Measurements from ENCODE around the gene UGT1A9. TPM values are rescaled to one million over a fixed set of nuclear protein-coding genes. Genes with fewer than 3 reads are reported as not detected.

Gene UGT1A9
- total and polyA plus RNA-seq, 2 donors (not counting 1 experiment from before 2014, with no cell fraction given), result not detected

DNA sequence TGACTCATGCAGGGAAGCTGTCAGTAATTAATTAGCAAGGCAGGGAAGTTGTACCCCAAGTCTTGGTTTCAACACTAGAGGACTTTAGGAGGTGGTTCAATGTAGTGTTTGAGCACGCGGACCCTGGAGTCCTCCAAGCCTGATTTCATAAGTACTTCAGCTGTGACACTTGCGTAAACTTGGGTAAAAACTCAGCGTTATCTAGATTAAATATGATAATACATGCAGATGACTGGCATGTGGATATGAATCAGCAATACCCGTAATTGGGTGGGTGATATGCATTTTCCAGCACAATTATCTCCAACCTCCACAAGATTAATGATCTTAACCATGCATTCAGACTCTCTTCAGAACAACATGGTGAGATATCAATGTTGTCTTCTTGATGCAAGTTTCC, 15.2 kb downstream of the UGT1A9 start:
- Histone ChIP-seq H2AFZ (ENCODE audit: low read length) (no peak overlapping the region), H3K9ac (ENCODE audit: insufficient read depth, low read length) (no peak overlapping the region), H3K27me3 (ENCODE audit: control insufficient read depth, insufficient read depth, low read length) (no peaks in the 10 kb centered on the region), H4K20me1 (ENCODE audit: control insufficient read depth, extremely low read depth, insufficient read depth, low read length) (no peaks in the 10 kb centered on the region), H3K4me3 (replicated peaks in 1 of 4; ENCODE audit: control extremely low read depth in 1 of 4, insufficient read depth in 1 of 4, low read depth in 3 of 4, low read length in 4 of 4) (no peak overlapping the region), H3K4me1 (ENCODE audit: control insufficient read depth, extremely low read depth, insufficient read depth, low read length) (no peaks in the 10 kb centered on the region), H3K27ac (ENCODE audit: insufficient read depth, low read length) (no peak overlapping the region), H3K36me3 (ENCODE audit: control insufficient read depth, insufficient read depth, low read length) (no peaks in the 10 kb centered on the region), H3K4me2 (ENCODE audit: extremely low read depth, insufficient read depth, low read length) (no peak overlapping the region), H3K79me2 (ENCODE audit: control insufficient read depth, insufficient read depth, low read length) (no peaks in the 10 kb centered on the region), H3K9me3 (ENCODE audit: control insufficient read depth, insufficient read depth, low read depth, low read length) (no peaks in the 10 kb centered on the region)
- TF ChIP-seq, protein P1, sequence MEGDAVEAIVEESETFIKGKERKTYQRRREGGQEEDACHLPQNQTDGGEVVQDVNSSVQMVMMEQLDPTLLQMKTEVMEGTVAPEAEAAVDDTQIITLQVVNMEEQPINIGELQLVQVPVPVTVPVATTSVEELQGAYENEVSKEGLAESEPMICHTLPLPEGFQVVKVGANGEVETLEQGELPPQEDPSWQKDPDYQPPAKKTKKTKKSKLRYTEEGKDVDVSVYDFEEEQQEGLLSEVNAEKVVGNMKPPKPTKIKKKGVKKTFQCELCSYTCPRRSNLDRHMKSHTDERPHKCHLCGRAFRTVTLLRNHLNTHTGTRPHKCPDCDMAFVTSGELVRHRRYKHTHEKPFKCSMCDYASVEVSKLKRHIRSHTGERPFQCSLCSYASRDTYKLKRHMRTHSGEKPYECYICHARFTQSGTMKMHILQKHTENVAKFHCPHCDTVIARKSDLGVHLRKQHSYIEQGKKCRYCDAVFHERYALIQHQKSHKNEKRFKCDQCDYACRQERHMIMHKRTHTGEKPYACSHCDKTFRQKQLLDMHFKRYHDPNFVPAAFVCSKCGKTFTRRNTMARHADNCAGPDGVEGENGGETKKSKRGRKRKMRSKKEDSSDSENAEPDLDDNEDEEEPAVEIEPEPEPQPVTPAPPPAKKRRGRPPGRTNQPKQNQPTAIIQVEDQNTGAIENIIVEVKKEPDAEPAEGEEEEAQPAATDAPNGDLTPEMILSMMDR (conservative IDR thresholded peaks at IDR 0.05 in 1 of 2, IDR thresholded peaks at IDR 0.05 in 1 of 2; ENCODE audit: low read depth in 1 of 2, low read length in 2 of 2), result no peak
- no peak for TF ChIP-seq EZH2 (IDR thresholded peaks at IDR 0.05; ENCODE audit: low read length, missing control alignments)
- peak in 1 of 2 donors; percentile 42 for DNase-seq (ENCODE audit: low read depth in 2 of 2)

DNA sequence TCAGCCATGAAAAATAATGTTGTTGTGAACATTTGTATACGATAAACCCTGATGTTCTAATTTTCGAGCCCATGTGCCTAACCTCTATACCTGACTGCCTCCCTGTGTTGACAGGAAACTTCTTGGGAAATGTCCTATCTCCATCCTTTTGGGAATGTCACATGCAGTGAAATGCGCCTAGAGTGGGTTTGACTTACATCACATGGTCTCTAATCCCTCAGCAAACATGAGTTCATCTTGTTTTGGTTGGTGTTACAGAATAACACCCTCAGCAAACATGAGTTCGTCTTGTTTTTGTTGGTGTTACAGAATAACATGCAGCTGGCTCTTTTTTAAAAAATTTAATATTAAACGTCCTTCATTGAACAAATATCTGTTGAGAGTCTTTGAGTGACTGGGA, 16.6 kb downstream of the UGT1A9 start:
- H3K4me1 ChIP-seq (ENCODE audit: control insufficient read depth, extremely low read depth, insufficient read depth, low read length), result no peaks in the 10 kb centered on the region

DNA sequence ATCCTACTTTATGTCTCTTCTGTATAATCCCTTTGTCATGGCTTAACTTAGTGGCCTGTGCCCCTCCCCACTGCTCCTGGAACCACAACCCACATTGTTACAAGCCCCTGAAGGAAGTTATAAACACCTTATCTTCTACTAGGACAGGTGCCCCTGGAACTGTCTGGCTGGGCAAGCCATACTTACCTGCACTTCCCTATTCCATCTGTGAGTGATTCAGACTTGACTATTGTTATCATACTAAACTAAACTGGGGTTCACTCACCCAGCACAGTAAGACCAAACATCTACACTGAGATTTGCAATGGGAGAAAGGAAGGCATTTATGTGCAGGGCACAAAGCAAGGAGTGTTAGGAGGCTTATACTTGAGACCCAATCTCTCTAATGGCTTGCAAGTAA, 17.3 kb downstream of the UGT1A9 start:
- no peak overlapping the region for H3K4me3 ChIP-seq (replicated peaks in 1 of 4; ENCODE audit: control extremely low read depth in 1 of 4, insufficient read depth in 1 of 4, low read depth in 3 of 4, low read length in 4 of 4)
- H3K27me3 ChIP-seq (ENCODE audit: control insufficient read depth, insufficient read depth, low read length), result no peaks in the 10 kb centered on the region
- no peaks in the 10 kb centered on the region for H4K20me1 ChIP-seq (ENCODE audit: control insufficient read depth, extremely low read depth, insufficient read depth, low read length)
- no peak overlapping the region for H3K4me2 ChIP-seq (ENCODE audit: extremely low read depth, insufficient read depth, low read length)
- no peak overlapping the region for H3K27ac ChIP-seq (ENCODE audit: insufficient read depth, low read length)
- no peak for DNase-seq (ENCODE audit: low read depth in 2 of 2)
- H3K36me3 ChIP-seq (ENCODE audit: control insufficient read depth, insufficient read depth, low read length), result no peaks in the 10 kb centered on the region
- H3K79me2 ChIP-seq (ENCODE audit: control insufficient read depth, insufficient read depth, low read length), result no peaks in the 10 kb centered on the region
- H3K9me3 ChIP-seq (ENCODE audit: control insufficient read depth, insufficient read depth, low read depth, low read length), result no peaks in the 10 kb centered on the region
- no peak overlapping the region for H2AFZ ChIP-seq (ENCODE audit: low read length)
- TF ChIP-seq, protein P1 (conservative IDR thresholded peaks at IDR 0.05 in 1 of 2, IDR thresholded peaks at IDR 0.05 in 1 of 2; ENCODE audit: low read depth in 1 of 2, low read length in 2 of 2), result no peak
- no peak for TF ChIP-seq EZH2 (IDR thresholded peaks at IDR 0.05; ENCODE audit: low read length, missing control alignments)
- no peaks in the 10 kb centered on the region for H3K4me1 ChIP-seq (ENCODE audit: control insufficient read depth, extremely low read depth, insufficient read depth, low read length)
- no peak overlapping the region for H3K9ac ChIP-seq (ENCODE audit: insufficient read depth, low read length)

More for the DNA sequence above, 16.6 kb downstream of the UGT1A9 start:
- H3K4me3 ChIP-seq (replicated peaks in 1 of 4; ENCODE audit: control extremely low read depth in 1 of 4, insufficient read depth in 1 of 4, low read depth in 3 of 4, low read length in 4 of 4), result no peak overlapping the region
- no peak for TF ChIP-seq EZH2 (IDR thresholded peaks at IDR 0.05; ENCODE audit: low read length, missing control alignments)
- TF ChIP-seq, protein P1 (conservative IDR thresholded peaks at IDR 0.05 in 1 of 2, IDR thresholded peaks at IDR 0.05 in 1 of 2; ENCODE audit: low read depth in 1 of 2, low read length in 2 of 2), result no peak
- H3K27ac ChIP-seq (ENCODE audit: insufficient read depth, low read length), result no peak overlapping the region
- H3K36me3 ChIP-seq (ENCODE audit: control insufficient read depth, insufficient read depth, low read length), result no peaks in the 10 kb centered on the region
- no peak overlapping the region for H3K9ac ChIP-seq (ENCODE audit: insufficient read depth, low read length)
- no peaks in the 10 kb centered on the region for H3K9me3 ChIP-seq (ENCODE audit: control insufficient read depth, insufficient read depth, low read depth, low read length)
- no peaks in the 10 kb centered on the region for H3K79me2 ChIP-seq (ENCODE audit: control insufficient read depth, insufficient read depth, low read length)
- no peak overlapping the region for H2AFZ ChIP-seq (ENCODE audit: low read length)
- no peaks in the 10 kb centered on the region for H4K20me1 ChIP-seq (ENCODE audit: control insufficient read depth, extremely low read depth, insufficient read depth, low read length)
- DNase-seq (ENCODE audit: low read depth in 2 of 2), result no peak
- H3K4me2 ChIP-seq (ENCODE audit: extremely low read depth, insufficient read depth, low read length), result no peak overlapping the region
- H3K27me3 ChIP-seq (ENCODE audit: control insufficient read depth, insufficient read depth, low read length), result no peaks in the 10 kb centered on the region

All from fibroblast of lung (primary cell).